Activated CD4-positive, alpha-beta T cell treated with anti-CD3 and anti-CD28 coated beads, Interleukin-2, amount 10 ng/mL, durations not matched to agents 7 days and 5 days (primary cell): Measurements from ENCODE around the gene MFSD6L. TPM values are rescaled to one million over a fixed set of nuclear protein-coding genes. Genes with fewer than 3 reads are reported as not detected.
A peak's percentile ranks its signal among the peaks of the same experiment; 100 is the strongest.

ENCODE experiments used
- CTCF ChIA-PET: fragments of 350-600 bp; sonication (Branson Sonifier 250); formaldehyde crosslinking; loops from one replicate; lab custom pipeline; 2021; ENCODE audit warnings: antibody characterized with exemption; lab: Charles Lee
- POLR2A ChIA-PET: fragments of 350-600 bp; sonication (Branson Sonifier 250); formaldehyde crosslinking; loops from one replicate; lab custom pipeline; 2021; ENCODE audit warnings: antibody characterized with exemption; lab: Charles Lee
- DNase-seq: peaks from one replicate; pipeline ENCODE4 v3.0.0-alpha.2; 2020
- H3K27ac Mint-ChIP-seq: one replicate; pipeline ENCODE4 v1.8.0; 2021; ENCODE audit warnings: mild to moderate bottlenecking, moderate library complexity, mixed read lengths
- H3K27me3 Mint-ChIP-seq: one replicate; pipeline ENCODE4 v1.8.0; 2021; ENCODE audit warnings: mixed read lengths
- H3K36me3 Mint-ChIP-seq: one replicate; pipeline ENCODE4 v1.8.0; 2021; ENCODE audit warnings: low read depth, mixed read lengths
- H3K4me1 Mint-ChIP-seq: one replicate; pipeline ENCODE4 v1.8.0; 2021; ENCODE audit warnings: mixed read lengths
- H3K4me3 Mint-ChIP-seq: one replicate; pipeline ENCODE4 v1.8.0; 2021; ENCODE audit warnings: mild to moderate bottlenecking, moderate library complexity, mixed read lengths
- H3K9me3 Mint-ChIP-seq: one replicate; pipeline ENCODE4 v1.8.0; 2021; ENCODE audit warnings: mixed read lengths
- total RNA-seq, 2 experiments: library from RNA; stranded (reverse); gene quantifications; one replicate each; pipeline ENCODE4 v1.2.3, GENCODE V29; 2021

Gene MFSD6L
- total RNA-seq, 2 experiments from 2014 or later = 0.71 to 1.4 TPM

DNA sequence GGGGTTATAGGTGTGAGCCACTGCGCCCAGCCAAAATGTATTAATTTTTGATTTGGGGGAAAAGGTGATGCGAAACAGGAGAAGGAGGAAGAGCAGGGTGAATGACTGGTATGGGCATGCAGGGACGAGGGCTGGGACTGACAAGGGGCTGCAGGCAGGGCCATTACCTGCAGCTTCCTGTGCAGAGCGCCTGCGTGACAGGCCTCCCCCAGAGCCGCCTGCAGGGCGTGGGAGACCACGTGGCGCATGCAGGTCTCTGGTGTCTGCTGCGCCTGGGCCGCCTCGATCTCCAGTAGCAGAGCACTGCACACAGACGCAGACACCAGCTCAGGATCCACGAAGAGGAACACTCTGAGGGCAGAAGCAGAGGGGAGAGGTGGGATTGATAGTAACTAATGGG, 35.9 kb upstream of the MFSD6L start:
- Mint-ChIP-seq H3K27ac (no peak overlapping the region), H3K36me3 (peaks cover 4% of the 10 kb centered on the region), H3K27me3 (no peaks in the 10 kb centered on the region), H3K4me3 (no peak overlapping the region), H3K9me3 (no peaks in the 10 kb centered on the region), H3K4me1 (no peaks in the 10 kb centered on the region)
- DNase-seq = no peak
- ChIA-PET POLR2A (no interaction called here), CTCF (interaction anchor here (1.1 kb wide), 1 partner anchor 10 kb away, joined by 3 read pairs; no protein-coding TSS in a partner anchor)

DNA sequence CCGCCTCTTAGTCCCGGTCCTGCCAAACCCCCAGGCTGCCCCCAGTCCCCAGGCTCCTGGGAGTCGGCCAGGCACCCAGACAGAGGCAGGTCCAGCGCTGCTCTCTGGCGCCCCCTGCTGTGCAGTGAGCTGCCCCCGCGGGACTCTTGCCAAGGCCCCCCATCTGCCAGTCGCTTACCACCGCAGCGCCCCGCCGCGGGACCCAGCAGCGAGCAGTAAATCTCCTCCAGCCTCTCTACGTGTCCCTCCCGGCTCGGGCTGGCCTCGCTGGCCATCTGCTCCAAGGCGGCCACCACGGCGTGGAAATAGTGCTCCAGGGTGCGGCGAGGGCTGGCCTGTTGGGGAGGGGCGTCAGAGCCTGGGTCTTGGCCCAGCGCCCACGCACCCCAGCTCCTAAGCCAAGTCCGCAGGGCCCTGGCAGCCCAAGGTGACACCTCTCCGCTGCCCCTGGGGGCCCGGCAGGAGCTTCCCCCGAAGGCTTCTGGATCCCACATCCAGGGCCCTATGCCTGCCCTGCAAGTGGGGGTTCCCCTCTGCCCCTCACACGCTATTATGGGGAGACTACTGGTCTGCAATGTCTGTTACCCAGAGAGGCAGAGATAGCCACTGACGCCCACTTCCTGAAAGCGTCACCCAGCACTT, 33.7 kb upstream of the MFSD6L start:
- no peak overlapping the region for H3K27ac Mint-ChIP-seq
- DNase-seq = peak; percentile 25
- ChIA-PET POLR2A (interaction anchor here (0.5 kb wide), 1 partner anchor 43 kb away, joined by 3 read pairs; no protein-coding TSS in a partner anchor), CTCF (interaction anchor here (1.3 to 1.7 kb wide), 2 partner anchors 33 to 69 kb away, joined by 3 to 5 read pairs; partner anchors contain the start of gene MFSD6L)
- H3K4me1 Mint-ChIP-seq = no peaks in the 10 kb centered on the region
- no peaks in the 10 kb centered on the region for H3K9me3 Mint-ChIP-seq
- no peaks in the 10 kb centered on the region for H3K27me3 Mint-ChIP-seq
- peaks cover 4% of the 10 kb centered on the region for H3K36me3 Mint-ChIP-seq
- H3K4me3 Mint-ChIP-seq = no peak overlapping the region

DNA sequence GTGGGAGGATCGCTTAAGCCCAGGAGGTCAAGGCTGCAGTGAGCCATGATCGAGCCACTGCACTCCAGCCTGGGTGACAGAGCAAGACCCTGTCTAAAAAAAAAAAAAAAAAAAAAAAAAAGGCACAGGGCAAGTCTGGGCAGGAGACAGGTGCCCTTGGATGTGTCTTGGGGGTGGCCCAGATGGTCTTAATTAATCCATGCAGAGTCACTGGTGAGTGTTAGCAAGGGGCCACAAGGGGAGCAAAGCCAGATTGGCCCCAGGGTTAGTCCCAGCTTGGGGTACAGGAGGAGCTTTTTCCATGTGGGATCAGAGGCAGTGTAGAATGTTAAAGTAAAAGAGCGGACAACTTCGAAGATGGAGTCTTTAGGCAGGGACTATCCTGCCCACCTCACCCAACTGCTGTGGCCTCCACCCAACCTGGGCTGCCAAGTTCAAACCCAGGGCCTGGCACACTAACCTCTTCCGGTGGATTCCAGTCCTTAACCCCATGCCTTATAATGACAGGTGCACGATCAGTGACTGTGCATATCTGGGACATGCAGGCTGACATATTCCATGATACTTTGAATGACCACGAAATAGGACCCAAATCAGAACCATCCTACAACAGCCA, 32.2 kb upstream of the MFSD6L start:
- no peak for DNase-seq
- CTCF ChIA-PET = no interaction called here
- POLR2A ChIA-PET = interaction anchor here (0.7 kb wide), 1 partner anchor 203 kb away, joined by 3 read pairs; no protein-coding TSS in a partner anchor
- Mint-ChIP-seq H3K4me1 (peaks cover 1% of the 10 kb centered on the region), H3K4me3 (no peak overlapping the region), H3K27ac (no peak overlapping the region), H3K36me3 (peaks cover 4% of the 10 kb centered on the region), H3K27me3 (no peaks in the 10 kb centered on the region), H3K9me3 (no peaks in the 10 kb centered on the region)

DNA sequence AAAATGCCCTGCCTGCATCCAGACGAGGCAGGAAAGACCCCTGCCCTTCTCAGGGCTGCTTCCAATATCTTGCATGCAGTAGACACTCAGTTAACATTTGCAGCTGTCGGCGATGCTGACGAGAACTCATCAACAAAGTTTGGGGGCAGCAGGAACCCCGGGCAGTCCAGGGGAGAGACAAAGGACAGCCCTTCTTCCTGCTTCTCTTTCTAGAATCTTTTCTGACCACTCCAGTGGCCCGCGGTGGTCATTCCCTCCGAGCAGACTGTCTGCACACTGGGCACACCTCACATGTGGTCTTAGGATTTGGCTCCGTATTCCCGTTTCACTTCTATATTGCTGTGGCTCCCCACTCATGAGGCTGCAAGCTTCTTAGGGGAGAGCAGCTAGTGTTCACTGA, 31.0 kb upstream of the MFSD6L start:
- no peaks in the 10 kb centered on the region for H3K27me3 Mint-ChIP-seq
- ChIA-PET POLR2A (no interaction called here), CTCF (interaction anchor here (0.6 kb wide), 1 partner anchor 15 kb away, joined by 3 read pairs; no protein-coding TSS in a partner anchor)
- H3K9me3 Mint-ChIP-seq = no peaks in the 10 kb centered on the region
- H3K4me3 Mint-ChIP-seq = no peak overlapping the region
- no peak for DNase-seq
- peaks cover 2% of the 10 kb centered on the region for H3K36me3 Mint-ChIP-seq
- no peak overlapping the region for H3K27ac Mint-ChIP-seq
- peaks cover 1% of the 10 kb centered on the region for H3K4me1 Mint-ChIP-seq

DNA sequence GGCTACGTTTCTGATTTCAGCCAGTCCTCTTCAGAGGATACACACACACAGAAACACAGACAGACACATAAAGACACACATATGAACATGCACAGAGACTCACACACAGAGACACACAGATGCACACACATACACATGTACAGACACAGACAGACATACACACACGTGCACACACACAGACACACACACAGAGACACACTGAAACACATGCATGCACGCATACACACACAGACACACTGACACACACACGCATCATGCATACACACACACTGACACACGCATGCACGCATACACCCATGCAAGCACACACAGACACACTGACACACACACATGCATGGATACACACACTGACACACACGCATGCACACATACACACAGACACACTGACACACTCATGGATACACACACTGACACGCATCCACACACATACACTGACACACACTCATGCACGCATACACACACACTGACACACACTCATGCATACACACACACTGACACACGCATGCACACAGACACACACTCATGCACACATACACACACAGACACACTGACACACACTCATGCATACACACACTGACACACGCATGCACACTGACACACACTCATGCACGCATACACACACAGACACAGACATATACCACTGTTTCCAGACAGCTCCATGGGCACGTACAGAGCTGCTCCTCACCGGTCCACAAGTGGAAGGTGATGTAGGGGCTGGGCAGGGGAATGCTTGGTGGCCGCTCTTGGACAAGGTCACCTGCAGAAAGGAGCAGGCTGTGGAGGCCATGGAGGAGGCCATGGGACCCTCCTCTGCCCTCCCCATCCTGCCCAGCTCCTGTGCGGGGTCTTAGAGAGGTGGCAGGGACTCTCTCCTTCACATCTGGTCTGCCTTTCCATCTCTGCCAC, 30.1 kb upstream of the MFSD6L start:
- DNase-seq = no peak
- no peak overlapping the region for H3K27ac Mint-ChIP-seq
- H3K36me3 Mint-ChIP-seq = peaks cover 8% of the 10 kb centered on the region
- H3K4me3 Mint-ChIP-seq = no peak overlapping the region
- peaks cover 5% of the 10 kb centered on the region for H3K9me3 Mint-ChIP-seq
- POLR2A ChIA-PET = no interaction called here
- CTCF ChIA-PET = interaction anchor here (0.6 to 1.0 kb wide), 2 partner anchors 14 to 44 kb away, joined by 3 read pairs; no protein-coding TSS in a partner anchor
- peaks cover 1% of the 10 kb centered on the region for H3K4me1 Mint-ChIP-seq
- no peaks in the 10 kb centered on the region for H3K27me3 Mint-ChIP-seq

DNA sequence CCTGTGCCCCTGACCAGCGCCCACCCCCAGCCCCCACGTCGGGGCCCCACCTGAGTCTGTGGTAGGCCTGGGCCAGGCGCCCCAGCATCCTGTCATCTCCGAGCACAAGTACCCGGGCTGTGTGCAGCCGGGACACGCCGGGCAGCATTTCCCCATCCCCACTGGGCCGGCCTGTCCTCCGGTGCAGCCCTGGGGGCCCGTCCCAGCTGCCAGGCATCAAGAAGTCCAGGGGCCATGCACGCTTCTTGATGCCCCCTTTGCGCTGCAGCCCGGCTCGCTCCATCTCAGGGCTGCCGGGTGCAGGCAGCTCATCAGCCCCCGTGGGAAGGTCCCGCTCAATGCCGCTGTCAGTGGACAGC, 29.3 kb upstream of the MFSD6L start:
- CTCF ChIA-PET = interaction anchor here (1.0 kb wide), 1 partner anchor 43 kb away, joined by 3 read pairs; no protein-coding TSS in a partner anchor
- POLR2A ChIA-PET = no interaction called here
- peaks cover 1% of the 10 kb centered on the region for H3K4me1 Mint-ChIP-seq
- H3K27ac Mint-ChIP-seq = no peak overlapping the region
- H3K27me3 Mint-ChIP-seq = no peaks in the 10 kb centered on the region
- peaks cover 6% of the 10 kb centered on the region for H3K36me3 Mint-ChIP-seq
- peaks cover 5% of the 10 kb centered on the region for H3K9me3 Mint-ChIP-seq
- DNase-seq = no peak
- no peak overlapping the region for H3K4me3 Mint-ChIP-seq

DNA sequence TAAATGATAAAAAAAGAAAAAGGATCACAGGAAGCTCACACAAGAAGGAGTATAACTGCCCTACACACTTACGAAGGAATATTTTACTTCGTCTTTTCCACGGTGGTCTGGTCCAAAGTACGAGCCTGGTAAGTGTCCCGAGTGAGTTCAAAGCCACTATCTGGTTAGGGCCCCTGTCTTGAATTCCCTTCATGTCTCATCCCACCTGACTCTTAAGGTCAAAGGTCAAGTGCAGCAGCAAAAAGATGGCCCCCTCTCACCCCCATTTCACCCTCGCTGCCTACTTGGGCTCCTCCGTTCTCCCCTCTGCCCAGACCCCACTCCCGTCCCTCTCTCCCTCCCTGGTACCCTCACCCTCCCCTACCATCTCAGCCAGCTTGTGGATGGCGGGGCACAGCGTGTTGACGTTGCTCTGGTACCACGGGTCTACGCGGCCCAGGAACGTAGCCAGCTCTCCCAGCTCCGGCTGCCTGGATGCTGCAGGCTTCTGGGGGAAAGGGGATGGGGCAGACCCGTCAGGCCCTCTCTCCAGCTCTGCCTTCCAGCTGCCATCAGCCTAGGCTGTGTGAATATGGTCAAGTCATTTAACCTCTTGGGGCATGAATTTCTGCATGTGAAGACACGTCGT, 27.8 kb upstream of the MFSD6L start:
- Mint-ChIP-seq H3K9me3 (peaks cover 5% of the 10 kb centered on the region), H3K36me3 (peaks cover 12% of the 10 kb centered on the region), H3K27ac (no peak overlapping the region), H3K4me1 (peaks cover 1% of the 10 kb centered on the region), H3K4me3 (no peak overlapping the region), H3K27me3 (no peaks in the 10 kb centered on the region)
- ChIA-PET POLR2A (no interaction called here), CTCF (no interaction called here)
- no peak for DNase-seq

DNA sequence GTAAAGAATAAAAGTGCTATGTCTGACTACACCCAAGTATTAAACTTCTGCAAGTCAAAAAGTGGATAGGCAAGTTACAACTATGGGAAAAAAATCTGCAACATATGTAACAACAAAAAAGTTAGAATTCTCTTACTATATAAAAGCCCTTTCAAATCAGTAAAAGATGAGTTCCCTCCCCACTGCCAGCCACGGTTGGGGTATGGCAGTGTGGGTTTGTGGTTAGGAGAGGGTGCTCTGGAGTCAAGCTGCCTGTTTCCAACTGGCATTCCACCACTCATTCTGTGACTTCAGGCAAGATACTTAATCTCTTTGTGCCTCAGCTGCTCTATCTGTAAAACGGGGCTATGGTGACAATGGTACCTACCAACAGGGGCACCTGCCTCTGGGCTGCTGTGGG, 26.6 kb upstream of the MFSD6L start:
- POLR2A ChIA-PET = no interaction called here
- Mint-ChIP-seq H3K27ac (no peak overlapping the region), H3K27me3 (no peaks in the 10 kb centered on the region), H3K9me3 (peaks cover 5% of the 10 kb centered on the region), H3K4me1 (peaks cover 1% of the 10 kb centered on the region), H3K4me3 (no peak overlapping the region), H3K36me3 (peaks cover 12% of the 10 kb centered on the region)
- no peak for DNase-seq
- CTCF ChIA-PET = interaction anchor here (0.5 to 1.3 kb wide), 3 partner anchors 449 to 908 kb away, joined by 3 read pairs; partner anchors contain the start of gene KRABD2

DNA sequence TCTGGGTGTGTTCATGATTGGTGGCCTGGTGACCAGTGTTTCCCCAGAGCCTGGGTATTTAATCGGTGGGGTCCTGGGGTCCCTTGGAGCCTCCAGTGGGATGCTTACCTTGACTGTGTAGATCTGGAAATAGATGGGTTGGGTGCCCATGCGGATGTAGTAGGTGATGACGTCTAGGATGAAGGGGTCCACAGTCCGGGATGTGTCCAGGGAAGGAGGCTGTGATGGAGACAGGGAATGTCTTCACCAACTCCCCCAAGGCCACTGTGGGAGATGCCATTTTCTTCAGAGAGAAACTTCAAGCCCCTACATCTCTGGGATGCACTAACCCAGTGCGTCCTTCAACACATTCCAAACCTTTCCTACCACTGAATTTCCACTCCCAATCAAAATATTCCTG, 24.1 kb upstream of the MFSD6L start:
- Mint-ChIP-seq H3K36me3 (peaks cover 12% of the 10 kb centered on the region), H3K4me1 (peaks cover 1% of the 10 kb centered on the region), H3K27ac (no peak overlapping the region), H3K27me3 (no peaks in the 10 kb centered on the region), H3K9me3 (peaks cover 5% of the 10 kb centered on the region), H3K4me3 (no peak overlapping the region)
- POLR2A ChIA-PET = no interaction called here
- CTCF ChIA-PET = no interaction called here
- DNase-seq = no peak

DNA sequence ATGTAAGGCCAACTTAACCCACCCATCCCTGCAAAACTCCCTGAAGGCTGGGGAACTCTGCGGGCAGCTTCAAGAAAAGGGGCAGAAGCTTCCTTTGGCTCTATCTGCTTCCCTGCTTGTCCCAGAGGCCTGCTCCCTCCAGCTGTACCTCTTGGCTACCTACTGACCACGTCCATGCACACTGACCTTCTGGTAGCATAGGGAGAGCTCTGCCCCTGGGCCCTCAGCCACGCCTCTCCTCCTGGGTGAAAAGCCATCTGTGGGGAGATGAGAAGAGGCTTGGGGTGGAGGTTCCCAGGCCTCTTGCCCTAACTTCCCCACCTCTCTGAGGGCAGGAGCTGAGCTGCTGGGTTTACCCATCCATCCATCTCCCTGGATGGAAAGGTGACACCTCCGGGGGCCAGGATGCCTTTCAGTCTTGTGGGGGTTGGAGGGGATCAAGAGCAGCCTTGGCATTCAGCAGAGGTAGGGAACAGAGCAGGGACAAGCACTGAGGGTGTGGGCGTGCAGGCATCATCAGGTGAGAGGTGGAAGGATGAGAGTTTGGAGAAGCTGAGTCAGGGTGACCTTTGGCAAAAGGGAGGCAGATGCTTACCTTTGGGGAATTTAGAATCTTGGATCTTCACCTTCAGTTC, 23.4 kb upstream of the MFSD6L start:
- H3K27ac Mint-ChIP-seq = no peak overlapping the region
- H3K4me3 Mint-ChIP-seq = no peak overlapping the region
- ChIA-PET POLR2A (no interaction called here), CTCF (no interaction called here)
- DNase-seq = no peak
- H3K27me3 Mint-ChIP-seq = no peaks in the 10 kb centered on the region
- H3K36me3 Mint-ChIP-seq = peaks cover 12% of the 10 kb centered on the region
- peaks cover under 1% of the 10 kb centered on the region for H3K4me1 Mint-ChIP-seq
- H3K9me3 Mint-ChIP-seq = peaks cover 5% of the 10 kb centered on the region

DNA sequence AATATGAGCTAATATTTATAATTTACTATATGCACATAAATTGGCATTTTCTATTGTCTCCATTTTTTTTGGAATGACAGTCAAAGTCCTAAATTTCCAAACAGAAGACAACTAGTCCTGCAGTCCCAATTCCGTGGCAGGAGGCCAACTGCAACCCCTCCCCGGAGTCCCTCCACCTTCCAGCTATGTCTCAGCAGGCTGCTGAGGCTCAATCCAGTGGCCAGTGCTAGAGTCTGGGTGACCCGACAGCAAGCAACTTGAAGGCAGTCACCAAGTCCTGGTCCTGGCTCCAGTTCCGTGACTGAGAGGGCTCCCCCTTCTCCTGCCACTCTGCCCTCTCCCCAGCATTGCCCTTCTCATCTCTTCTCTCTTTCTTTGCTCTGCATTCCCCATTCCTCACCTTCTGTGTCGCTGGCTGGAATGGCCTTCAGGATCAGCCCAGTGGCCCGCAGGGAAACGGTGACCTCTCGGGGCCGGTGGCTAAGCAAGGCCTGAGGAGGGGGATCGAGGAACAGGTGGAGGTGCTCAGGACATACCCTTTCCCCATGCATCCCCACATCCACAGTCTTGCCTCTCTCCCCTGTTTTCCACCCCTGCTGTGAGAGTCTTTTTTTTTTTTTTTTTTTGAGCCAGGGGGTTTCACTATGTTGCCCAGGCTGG, 22.4 kb upstream of the MFSD6L start:
- H3K4me1 Mint-ChIP-seq = no peaks in the 10 kb centered on the region
- no peak for DNase-seq
- ChIA-PET POLR2A (no interaction called here), CTCF (no interaction called here)
- H3K9me3 Mint-ChIP-seq = peaks cover 5% of the 10 kb centered on the region
- H3K36me3 Mint-ChIP-seq = peaks cover 12% of the 10 kb centered on the region
- no peak overlapping the region for H3K27ac Mint-ChIP-seq
- H3K27me3 Mint-ChIP-seq = no peaks in the 10 kb centered on the region
- H3K4me3 Mint-ChIP-seq = no peak overlapping the region
